WTC11 (cell line): ENCODE results near the gene PIK3CG. TPM values are rescaled to one million over a fixed set of nuclear protein-coding genes. Genes with fewer than 3 reads are reported as not detected.
"Not testable (repeated sequence)": the region's sequence is repeated elsewhere in the genome, so short reads cannot be mapped to it uniquely, and the experiment has no call there.

Experiments
- ATAC-seq: fragments of 200-7000 bp; cut with Tn5 transposase; 2 replicates; pipeline ENCODE4 v1.10.0; 2021; ENCODE audit warnings: mild to moderate bottlenecking, moderate library complexity
- CTCF ChIA-PET: fragments of 300-600 bp; sonication (Branson Sonifier 250); formaldehyde crosslinking; loops from one replicate; lab custom pipeline; 2021; ENCODE audit warnings: antibody characterized with exemption; lab: Charles Lee
- POLR2A ChIA-PET: fragments of 350-600 bp; sonication (Branson Sonifier 250); formaldehyde crosslinking; loops from one replicate; lab custom pipeline; 2021; ENCODE audit warnings: antibody characterized with exemption; lab: Charles Lee
- DNase-seq: peaks from one replicate; pipeline ENCODE4 v3.0.0; 2021; ENCODE audit warnings: low spot score
- H3K27ac Mint-ChIP-seq: 2 replicates; pipeline ENCODE4 v1.8.0; 2021; ENCODE audit warnings: mixed read lengths
- H3K27me3 Mint-ChIP-seq: 2 replicates; pipeline ENCODE4 v1.8.0; 2021; ENCODE audit warnings: low read depth, mild to moderate bottlenecking, moderate library complexity, mixed read lengths
- H3K36me3 Mint-ChIP-seq: 2 replicates; pipeline ENCODE4 v1.8.0; 2021; ENCODE audit warnings: mixed read lengths
- H3K4me1 Mint-ChIP-seq: 2 replicates; pipeline ENCODE4 v1.8.0; 2022; ENCODE audit warnings: mixed read lengths
- H3K4me3 Mint-ChIP-seq: 2 replicates; pipeline ENCODE4 v1.8.0; 2021; ENCODE audit warnings: mild to moderate bottlenecking, moderate library complexity, mixed read lengths
- H3K9me3 Mint-ChIP-seq: 2 replicates; pipeline ENCODE4 v1.8.0; 2021; ENCODE audit warnings: mixed read lengths
- CBFB ChIP-seq: sonication (generic); formaldehyde crosslinking; IDR thresholded peaks from 2 replicates; pipeline ENCODE4 v1.8.1; 2022; ENCODE audit warnings: mild to moderate bottlenecking, low read depth, missing genetic modification reagents
- E2F1 ChIP-seq: sonication (generic); formaldehyde crosslinking; IDR thresholded peaks from 2 replicates; pipeline ENCODE4 v1.8.0; 2022; ENCODE audit warnings: mild to moderate bottlenecking, missing genetic modification reagents
- ELF4 ChIP-seq: sonication (generic); formaldehyde crosslinking; IDR thresholded peaks from 2 replicates; pipeline ENCODE4 v1.8.1; 2022; ENCODE audit warnings: low read depth, mild to moderate bottlenecking, moderate library complexity, missing genetic modification reagents
- EMX1 ChIP-seq: fragments of 250-450 bp; sonication (Bioruptor Pico); IDR thresholded peaks from 2 replicates; pipeline ENCODE4 v1.8.0; 2021; ENCODE audit warnings: mild to moderate bottlenecking
- ETV6 ChIP-seq: sonication (generic); formaldehyde crosslinking; IDR thresholded peaks from 2 replicates; pipeline ENCODE4 v1.8.1; 2022; ENCODE audit warnings: mild to moderate bottlenecking, missing genetic modification reagents
- FOXK1 ChIP-seq: sonication (generic); formaldehyde crosslinking; IDR thresholded peaks from 2 replicates; pipeline ENCODE4 v1.8.0; 2022; ENCODE audit warnings: mild to moderate bottlenecking, moderate library complexity, missing genetic modification reagents
- FOXP1 ChIP-seq: sonication (generic); formaldehyde crosslinking; IDR thresholded peaks from 2 replicates; pipeline ENCODE4 v1.8.0; 2022; ENCODE audit warnings: missing genetic modification reagents, mild to moderate bottlenecking, moderate library complexity, borderline replicate concordance
- FOXP4 ChIP-seq: sonication (generic); formaldehyde crosslinking; IDR thresholded peaks from 2 replicates; pipeline ENCODE4 v1.8.0; 2022; ENCODE audit warnings: mild to moderate bottlenecking, missing genetic modification reagents
- GRHL2 ChIP-seq: fragments of 250-450 bp; sonication (Bioruptor Pico); IDR thresholded peaks from 2 replicates; pipeline ENCODE4 v1.8.0; 2022; ENCODE audit warnings: mild to moderate bottlenecking, moderate library complexity; ENCODE audit not compliant: insufficient replicate concordance, severe bottlenecking
- KAT7 ChIP-seq: sonication (generic); formaldehyde crosslinking; IDR thresholded peaks from 2 replicates; pipeline ENCODE4 v1.8.1; 2023; ENCODE audit warnings: missing genetic modification reagents, mild to moderate bottlenecking, borderline replicate concordance
- MXD4 ChIP-seq: fragments of 250-450 bp; sonication (Bioruptor Pico); IDR thresholded peaks from 2 replicates; pipeline ENCODE4 v1.8.0; 2021; ENCODE audit warnings: mild to moderate bottlenecking, moderate library complexity, borderline replicate concordance
- NR2C2 ChIP-seq: sonication (generic); formaldehyde crosslinking; IDR thresholded peaks from 2 replicates; pipeline ENCODE4 v1.8.0; 2022; ENCODE audit warnings: mild to moderate bottlenecking, missing genetic modification reagents
- RELA ChIP-seq: sonication (generic); formaldehyde crosslinking; IDR thresholded peaks from 2 replicates; pipeline ENCODE4 v1.8.1; 2022; ENCODE audit warnings: missing genetic modification reagents, mild to moderate bottlenecking, borderline replicate concordance
- RORB ChIP-seq: fragments of 250-450 bp; sonication (Bioruptor Pico); IDR thresholded peaks from 2 replicates; pipeline ENCODE4 v1.9.0; 2021; ENCODE audit warnings: mild to moderate bottlenecking
- SOX15 ChIP-seq: fragments of 250-450 bp; sonication (Bioruptor Pico); IDR thresholded peaks from 2 replicates; pipeline ENCODE4 v1.9.0; 2021; ENCODE audit warnings: mild to moderate bottlenecking
- USF2 ChIP-seq: sonication (generic); formaldehyde crosslinking; IDR thresholded peaks from 2 replicates; pipeline ENCODE4 v1.8.1; 2023; ENCODE audit warnings: mild to moderate bottlenecking, missing genetic modification reagents, moderate library complexity
- ZMAT4 ChIP-seq: fragments of 250-450 bp; sonication (Bioruptor Pico); IDR thresholded peaks from 2 replicates; pipeline ENCODE4 v1.9.0; 2021; ENCODE audit warnings: mild to moderate bottlenecking
- ZNF425 ChIP-seq: fragments of 250-450 bp; sonication (Bioruptor Pico); conservative IDR thresholded peaks from 2 replicates; pipeline ENCODE4 v1.9.0; 2021; ENCODE audit warnings: mild to moderate bottlenecking
- total RNA-seq: library from RNA; stranded (reverse); gene quantifications from 3 replicates; pipeline ENCODE4 v1.2.3, GENCODE V29; 2021

The PIK3CG gene
- total RNA-seq, 1 experiment from 2014 or later: 0.07 TPM

- ChIA-PET CTCF (no interaction called here), POLR2A (no interaction called here)
- 0 out of 2 replicates have a peak, but pooled peaks cover 4% of the 10 kb centered on the region for H3K36me3 Mint-ChIP-seq
- no peak overlapping the region for H3K4me3 Mint-ChIP-seq
- peaks cover 13% of the 10 kb centered on the region for H3K9me3 Mint-ChIP-seq
- no peak overlapping the region for H3K27ac Mint-ChIP-seq
- TF ChIP-seq RORB (CRISPR knock-in tag) (no peak), KAT7 (CRISPR knock-in tag) (no peak), GRHL2 (CRISPR knock-in tag) (no peak), FOXP4 (CRISPR knock-in tag) (no peak), RELA (CRISPR knock-in tag) (no peak), SOX15 (CRISPR knock-in tag) (no peak), CBFB (no peak), ELF4 (CRISPR knock-in tag) (no peak), USF2 (CRISPR knock-in tag) (no peak), ZNF425 (CRISPR knock-in tag) (no peak)
- DNase-seq (no peak), ATAC-seq (no peak)
- no peaks in the 10 kb centered on the region for H3K27me3 Mint-ChIP-seq
- H3K4me1 Mint-ChIP-seq: no peaks in the 10 kb centered on the region
Observed at GRCh38 chr7:106936236-106936635, 71.2 kb downstream of the PIK3CG start.

GRCh38 chr7:106938122-106938521, 73.0 kb downstream of the PIK3CG start:
- peaks cover 13% of the 10 kb centered on the region for H3K9me3 Mint-ChIP-seq
- DNase-seq, H3K36me3 Mint-ChIP-seq, H3K27me3 Mint-ChIP-seq, H3K4me1 Mint-ChIP-seq, ATAC-seq, H3K27ac Mint-ChIP-seq, H3K4me3 Mint-ChIP-seq, CTCF ChIA-PET, POLR2A ChIA-PET: not testable (repeated sequence)

GRCh38 chr7:106938803-106939202, 73.7 kb downstream of the PIK3CG start:
- peaks cover 13% of the 10 kb centered on the region for H3K9me3 Mint-ChIP-seq
- no peak overlapping the region for H3K4me3 Mint-ChIP-seq
- no peak overlapping the region for H3K27ac Mint-ChIP-seq
- no peaks in the 10 kb centered on the region; the same call in 1 of the 2 replicates for H3K4me1 Mint-ChIP-seq
- 0 out of 2 replicates have a peak, but pooled peaks cover 4% of the 10 kb centered on the region for H3K36me3 Mint-ChIP-seq
- CTCF ChIA-PET: interaction anchor here (1.8 kb wide), 1 partner anchor 9 kb away, joined by 5 read pairs; no protein-coding TSS in a partner anchor
- ATAC-seq: no peak
- DNase-seq: no peak
- TF ChIP-seq FOXK1 (CRISPR knock-in tag) (no peak), ZMAT4 (CRISPR knock-in tag) (no peak), NR2C2 (no peak), EMX1 (CRISPR knock-in tag) (no peak), MXD4 (CRISPR knock-in tag) (no peak), ETV6 (no peak), E2F1 (CRISPR knock-in tag) (no peak), FOXP1 (CRISPR knock-in tag) (no peak), ELF4 (CRISPR knock-in tag) (no peak)
- TF ChIP-seq, all 79 proteins: peak for 0
- H3K27me3 Mint-ChIP-seq: no peaks in the 10 kb centered on the region
- POLR2A ChIA-PET: no interaction called here
